ENCODE results near the gene NFIC. TPM values are rescaled to one million over a fixed set of nuclear protein-coding genes. Genes with fewer than 3 reads are reported as not detected.

NFIC gene
- total RNA-seq, 1 donor from 2014 or later, result 32.9 TPM

DNA sequence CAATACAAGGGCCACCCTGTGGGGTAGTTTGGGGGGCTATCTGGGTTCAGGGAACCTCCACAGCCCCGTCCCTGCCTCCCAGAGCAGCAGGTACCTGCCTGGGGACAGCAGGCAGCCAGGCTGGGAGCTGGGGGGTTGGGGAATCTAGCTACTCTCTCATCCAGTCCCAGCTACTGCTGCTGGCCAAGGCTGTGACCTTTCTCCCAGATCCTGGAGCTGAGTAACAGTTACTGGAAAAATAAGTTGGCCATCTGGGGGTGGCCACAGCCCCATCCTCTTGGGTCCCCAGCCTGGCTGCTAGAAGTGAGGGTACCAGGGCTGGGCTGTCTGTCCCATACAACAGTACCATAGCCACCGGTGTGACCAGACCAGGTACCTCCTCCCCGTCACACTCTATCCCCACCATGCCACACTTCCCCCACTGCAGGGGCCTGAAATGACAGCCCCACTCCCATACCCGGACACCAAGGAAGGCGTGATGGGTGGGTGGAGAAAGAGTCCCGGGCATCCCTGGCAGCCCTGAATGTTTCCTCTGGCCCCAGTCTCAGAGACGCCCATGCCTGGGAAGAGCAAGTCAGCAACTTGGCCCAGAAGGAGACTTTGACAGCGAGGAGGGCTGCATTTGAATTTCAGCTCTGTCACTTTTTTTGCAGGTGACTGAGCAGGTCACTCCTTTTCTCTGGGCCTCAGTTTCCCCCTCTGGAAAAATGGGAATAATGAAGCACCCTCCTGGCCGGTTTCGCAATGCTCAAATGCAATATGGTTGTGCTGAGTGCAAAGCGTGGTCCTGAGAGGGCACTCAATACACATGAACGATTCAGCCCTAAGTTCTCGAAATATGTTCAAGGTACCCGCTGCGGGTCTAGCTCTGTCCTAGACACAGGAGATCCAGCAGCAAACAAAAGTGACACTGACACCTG is 30.7 kb upstream of the NFIC start:
- DNase-seq (ENCODE audit: low spot score in 2 of 2, unreplicated experiment in 2 of 2), result no peak
- Mint-ChIP-seq H3K4me3 (no peak overlapping the region), H3K4me1 (no peaks in the 10 kb centered on the region), H3K27me3 (ENCODE audit: low read depth) (peaks cover 55% of the 10 kb centered on the region), H3K9me3 (no peaks in the 10 kb centered on the region), H3K27ac (no peak overlapping the region), H3K36me3 (no peaks in the 10 kb centered on the region)
- TF ChIP-seq, protein P1, sequence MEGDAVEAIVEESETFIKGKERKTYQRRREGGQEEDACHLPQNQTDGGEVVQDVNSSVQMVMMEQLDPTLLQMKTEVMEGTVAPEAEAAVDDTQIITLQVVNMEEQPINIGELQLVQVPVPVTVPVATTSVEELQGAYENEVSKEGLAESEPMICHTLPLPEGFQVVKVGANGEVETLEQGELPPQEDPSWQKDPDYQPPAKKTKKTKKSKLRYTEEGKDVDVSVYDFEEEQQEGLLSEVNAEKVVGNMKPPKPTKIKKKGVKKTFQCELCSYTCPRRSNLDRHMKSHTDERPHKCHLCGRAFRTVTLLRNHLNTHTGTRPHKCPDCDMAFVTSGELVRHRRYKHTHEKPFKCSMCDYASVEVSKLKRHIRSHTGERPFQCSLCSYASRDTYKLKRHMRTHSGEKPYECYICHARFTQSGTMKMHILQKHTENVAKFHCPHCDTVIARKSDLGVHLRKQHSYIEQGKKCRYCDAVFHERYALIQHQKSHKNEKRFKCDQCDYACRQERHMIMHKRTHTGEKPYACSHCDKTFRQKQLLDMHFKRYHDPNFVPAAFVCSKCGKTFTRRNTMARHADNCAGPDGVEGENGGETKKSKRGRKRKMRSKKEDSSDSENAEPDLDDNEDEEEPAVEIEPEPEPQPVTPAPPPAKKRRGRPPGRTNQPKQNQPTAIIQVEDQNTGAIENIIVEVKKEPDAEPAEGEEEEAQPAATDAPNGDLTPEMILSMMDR (IDR thresholded peaks at IDR 0.05; ENCODE audit: unreplicated experiment), result no peak

DNA sequence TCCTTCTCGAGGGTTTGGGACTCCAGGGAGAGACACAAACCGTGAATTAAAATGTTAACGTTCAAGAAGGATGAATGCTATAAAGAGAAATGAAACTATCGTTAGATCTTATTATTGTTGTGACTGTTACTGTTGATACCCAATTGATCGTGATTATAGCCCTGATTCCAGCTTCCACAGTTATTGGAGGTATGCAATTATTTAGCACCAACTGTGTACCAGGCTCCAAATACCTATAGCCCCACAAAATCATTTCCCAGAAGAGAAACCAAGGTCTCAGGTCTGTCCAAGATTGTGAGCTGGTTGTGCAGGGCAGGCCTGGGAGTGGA is 30.1 kb upstream of the NFIC start:
- H3K4me3 Mint-ChIP-seq, result no peak overlapping the region
- H3K36me3 Mint-ChIP-seq, result no peaks in the 10 kb centered on the region
- peaks cover 51% of the 10 kb centered on the region for H3K27me3 Mint-ChIP-seq (ENCODE audit: low read depth)
- H3K9me3 Mint-ChIP-seq, result no peaks in the 10 kb centered on the region
- TF ChIP-seq, protein P1 (IDR thresholded peaks at IDR 0.05; ENCODE audit: unreplicated experiment), result no peak
- no peaks in the 10 kb centered on the region for H3K4me1 Mint-ChIP-seq
- no peak for DNase-seq (ENCODE audit: low spot score in 2 of 2, unreplicated experiment in 2 of 2)
- no peak overlapping the region for H3K27ac Mint-ChIP-seq

DNA sequence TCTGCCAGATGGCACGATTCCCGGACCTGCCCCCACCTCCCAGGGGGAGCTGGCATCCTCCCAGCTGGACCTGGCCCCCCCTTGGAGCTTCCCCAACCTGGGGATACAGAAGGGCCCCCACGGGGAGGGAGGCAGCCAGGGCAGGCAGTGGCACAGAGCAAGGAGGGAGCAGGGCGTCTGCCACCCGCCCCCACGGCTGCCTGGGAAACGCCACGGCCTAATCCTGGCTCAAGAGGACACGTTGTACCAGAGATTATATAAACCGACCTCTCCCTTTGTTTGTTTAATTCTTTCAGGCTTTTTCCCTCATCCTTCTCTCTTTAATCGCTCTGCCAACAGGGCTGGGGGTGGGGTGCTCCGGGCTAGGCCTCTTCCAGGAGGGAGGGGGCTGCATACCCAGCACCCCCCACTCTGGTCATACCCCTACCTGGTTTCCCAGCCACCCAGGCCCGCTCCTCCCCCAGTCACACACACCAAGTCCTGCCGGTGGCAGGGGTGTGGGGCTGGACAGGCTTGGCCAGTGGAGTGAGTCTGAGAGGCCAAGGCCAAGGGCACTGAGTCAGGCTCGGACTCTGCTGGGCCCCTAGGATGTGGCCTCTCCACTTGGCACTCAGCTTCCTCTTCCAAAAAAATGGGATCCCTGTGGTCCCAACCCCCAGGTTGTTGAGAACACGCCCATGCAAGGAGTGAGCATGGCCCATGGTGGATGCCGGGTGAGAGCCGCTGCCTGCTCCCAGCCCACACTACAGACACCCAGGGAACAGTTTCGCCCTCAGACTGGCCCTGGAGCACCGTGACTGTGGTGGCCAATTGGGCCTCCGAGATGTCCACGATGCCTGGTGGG is 29.5 kb upstream of the NFIC start:
- TF ChIP-seq, protein P1 (IDR thresholded peaks at IDR 0.05; ENCODE audit: unreplicated experiment), result no peak
- Mint-ChIP-seq H3K27me3 (ENCODE audit: low read depth) (peaks cover 45% of the 10 kb centered on the region), H3K9me3 (no peaks in the 10 kb centered on the region), H3K27ac (no peak overlapping the region), H3K36me3 (no peaks in the 10 kb centered on the region), H3K4me1 (no peaks in the 10 kb centered on the region), H3K4me3 (no peak overlapping the region)
- DNase-seq (ENCODE audit: low spot score in 2 of 2, unreplicated experiment in 2 of 2), result no peak

DNA sequence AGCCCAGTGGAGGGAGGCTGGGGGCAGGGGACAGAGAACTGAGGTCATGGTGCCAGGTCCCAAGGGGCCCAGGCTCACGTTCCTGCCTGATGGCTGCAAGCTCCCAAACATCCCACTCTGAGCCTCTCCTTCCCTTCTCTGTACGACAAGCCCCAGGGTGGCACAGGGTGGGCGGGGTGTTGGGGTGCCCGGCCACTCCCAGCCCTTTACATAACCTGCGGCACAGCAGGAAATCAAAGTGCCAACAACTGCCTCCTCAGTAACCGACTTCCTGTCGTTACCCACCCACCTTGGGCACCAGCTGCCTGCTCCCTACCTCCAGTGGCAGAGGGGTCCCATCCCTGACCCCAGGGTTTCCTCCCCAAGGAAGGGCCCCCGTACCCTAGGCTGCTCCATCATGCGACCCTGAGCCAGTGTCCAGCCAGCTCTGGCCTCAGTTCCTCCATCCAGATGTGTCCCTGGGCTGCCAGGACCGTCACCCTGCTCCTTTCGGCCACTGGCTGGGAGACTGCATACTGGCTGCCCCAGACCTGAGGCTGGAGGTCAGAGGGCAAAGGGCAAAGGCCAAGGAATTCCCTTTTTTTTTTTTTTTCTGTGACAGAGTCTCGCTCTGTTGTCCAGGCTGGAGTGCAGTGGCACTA is 27.7 kb upstream of the NFIC start:
- Mint-ChIP-seq H3K27me3 (ENCODE audit: low read depth) (peaks cover 32% of the 10 kb centered on the region), H3K4me1 (no peaks in the 10 kb centered on the region), H3K27ac (no peak overlapping the region), H3K4me3 (no peak overlapping the region), H3K36me3 (no peaks in the 10 kb centered on the region), H3K9me3 (no peaks in the 10 kb centered on the region)
- no peak for DNase-seq (ENCODE audit: low spot score in 2 of 2, unreplicated experiment in 2 of 2)
- TF ChIP-seq, protein P1 (IDR thresholded peaks at IDR 0.05; ENCODE audit: unreplicated experiment), result no peak

DNA sequence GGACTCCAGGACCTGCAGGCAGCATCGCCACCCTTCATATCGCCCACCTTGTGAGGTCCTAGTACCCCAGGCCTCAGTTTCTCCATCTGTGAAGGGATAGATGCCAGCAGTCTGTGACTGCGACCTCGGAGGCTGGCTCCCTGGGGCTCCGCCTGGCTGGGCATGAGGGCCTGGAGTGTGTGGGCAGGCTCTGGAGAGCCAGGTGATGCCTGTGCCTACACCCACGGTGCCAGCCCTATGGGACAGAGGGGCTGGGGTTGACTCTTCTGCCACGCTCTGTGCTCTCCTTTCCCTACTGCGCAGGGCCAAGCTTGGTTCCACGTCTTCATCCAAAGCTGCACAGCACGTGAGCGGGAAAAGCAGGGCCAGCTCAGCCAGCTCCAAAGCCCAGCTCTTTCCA is 26.0 kb upstream of the NFIC start:
- H3K4me3 Mint-ChIP-seq, result no peak overlapping the region
- peaks cover 25% of the 10 kb centered on the region for H3K27me3 Mint-ChIP-seq (ENCODE audit: low read depth)
- TF ChIP-seq, protein P1 (IDR thresholded peaks at IDR 0.05; ENCODE audit: unreplicated experiment), result no peak
- H3K9me3 Mint-ChIP-seq, result no peaks in the 10 kb centered on the region
- DNase-seq (ENCODE audit: low spot score in 2 of 2, unreplicated experiment in 2 of 2), result no peak
- H3K27ac Mint-ChIP-seq, result no peak overlapping the region
- H3K36me3 Mint-ChIP-seq, result no peaks in the 10 kb centered on the region
- H3K4me1 Mint-ChIP-seq, result no peaks in the 10 kb centered on the region

Data from mesothelial cell of epicardium (in vitro differentiated cells).